IMR-90 (cell line): ENCODE results near the gene AUNIP. TPM values are rescaled to one million over a fixed set of nuclear protein-coding genes. Genes with fewer than 3 reads are reported as not detected.

ENCODE experiments used
- ATAC-seq: fragments of 200-7000 bp; cut with Tn5 transposase; 2 replicates; pipeline ENCODE4 v1.9.1; 2020; ENCODE audit warnings: low read depth, mild to moderate bottlenecking, moderate library complexity
- BruUV-seq: library from RNA; stranded (reverse); fragments of 400-500 nt; replicated peaks from 2 replicates; lab custom pipeline; 2021; lab: Mats Ljungman, UMichigan
- CTCF ChIA-PET: fragments of 300-600 bp; formaldehyde crosslinking; extraction: SDS; loops from one replicate; lab custom pipeline; 2021; ENCODE audit warnings: antibody characterized with exemption; lab: Yijun Ruan, JAX
- POLR2A ChIA-PET: fragments of 300-600 bp; sonication (Branson Sonifier 250); formaldehyde crosslinking; loops from one replicate; lab custom pipeline; 2022; ENCODE audit warnings: antibody characterized with exemption; ENCODE audit not compliant: unreplicated experiment; lab: Charles Lee
- DNase-seq: peaks from one replicate; pipeline ENCODE4 v3.0.0; 2013
- H2AFZ ChIP-seq: replicated peaks from 2 replicates; pipeline ENCODE3; 2013; ENCODE audit warnings: low read length, mild to moderate bottlenecking; ENCODE audit not compliant: poor library complexity
- H2AK5ac ChIP-seq: 2 replicates; pipeline ENCODE4 v1.6.1; 2013; ENCODE audit warnings: low read depth, low read length, inconsistent platforms
- H2AK9ac ChIP-seq: replicated peaks from 2 replicates; pipeline ENCODE3; 2013; ENCODE audit warnings: mild to moderate bottlenecking, low read depth, low read length, moderate library complexity; ENCODE audit not compliant: poor library complexity
- H2BK120ac ChIP-seq: 2 replicates; pipeline ENCODE4 v1.6.1; 2013; ENCODE audit warnings: low read depth, low read length, inconsistent platforms
- H2BK15ac ChIP-seq: 3 replicates; pipeline ENCODE4 v1.6.1; 2013; ENCODE audit warnings: low read depth, low read length, inconsistent platforms
- H2BK20ac ChIP-seq: 2 replicates; pipeline ENCODE4 v1.6.1; 2013; ENCODE audit warnings: low read depth, mild to moderate bottlenecking, inconsistent platforms, low read length, moderate library complexity
- H2BK5ac ChIP-seq: 2 replicates; pipeline ENCODE4 v1.6.1; 2013; ENCODE audit warnings: mild to moderate bottlenecking, low read depth, low read length, inconsistent platforms; ENCODE audit not compliant: poor library complexity, severe bottlenecking
- H3K14ac ChIP-seq: replicated peaks from 2 replicates; pipeline ENCODE4 v1.6.1; 2013; ENCODE audit warnings: low read depth, low read length, inconsistent platforms
- H3K18ac ChIP-seq: 2 replicates; pipeline ENCODE4 v1.6.1; 2013; ENCODE audit warnings: low read depth, low read length, control low read depth
- H3K23ac ChIP-seq: 2 replicates; pipeline ENCODE4 v1.6.1; 2013; ENCODE audit warnings: low read depth, low read length, inconsistent platforms
- H3K27ac ChIP-seq: 2 replicates; pipeline ENCODE4 v1.5.1; 2013; ENCODE audit warnings: mild to moderate bottlenecking, control low read depth, low read length; ENCODE audit not compliant: insufficient read depth
- H3K27me3 ChIP-seq: 2 replicates; pipeline ENCODE4 v1.6.1; 2013; ENCODE audit warnings: low read length; ENCODE audit not compliant: control insufficient read depth, insufficient read depth
- H3K36me3 ChIP-seq: 2 replicates; pipeline ENCODE4 v1.6.1; 2013; ENCODE audit warnings: low read length, mixed read lengths; ENCODE audit not compliant: control insufficient read depth, insufficient read depth
- H3K4ac ChIP-seq: 2 replicates; pipeline ENCODE4 v1.6.1; 2013; ENCODE audit warnings: low read depth, low read length, inconsistent platforms
- H3K4me1 ChIP-seq: 2 replicates; pipeline ENCODE4 v1.6.1; 2013; ENCODE audit warnings: low read length, mixed read lengths; ENCODE audit not compliant: control insufficient read depth, insufficient read depth
- H3K4me2 ChIP-seq: 2 replicates; pipeline ENCODE4 v1.6.1; 2013; ENCODE audit warnings: low read depth, mild to moderate bottlenecking, control low read depth, low read length, moderate library complexity
- H3K4me3 ChIP-seq: 2 replicates; pipeline ENCODE4 v1.5.1; 2013; ENCODE audit warnings: low read depth, mild to moderate bottlenecking, control low read depth, low read length, moderate library complexity; ENCODE audit not compliant: insufficient read depth
- H3K56ac ChIP-seq: 2 replicates; pipeline ENCODE4 v1.6.1; 2013; ENCODE audit warnings: low read length, inconsistent platforms; ENCODE audit not compliant: insufficient read depth; ENCODE audit errors: extremely low read depth
- H3K79me1 ChIP-seq, 2 experiments: 2 replicates each; pipeline ENCODE4 v1.6.1; 2013; ENCODE audit warnings: low read length in 2 of 2, inconsistent platforms in 1 of 2, low read depth in 1 of 2
- H3K9ac ChIP-seq: 2 replicates; pipeline ENCODE4 v1.6.1; 2013; ENCODE audit warnings: low read depth, low read length, control low read depth
- H3K9me1 ChIP-seq: 2 replicates; pipeline ENCODE4 v1.6.1; 2013; ENCODE audit warnings: low read length, inconsistent platforms; ENCODE audit not compliant: insufficient read depth
- H3K9me3 ChIP-seq: 2 replicates; pipeline ENCODE4 v1.6.1; 2013; ENCODE audit warnings: low read length; ENCODE audit not compliant: control insufficient read depth, insufficient read depth
- H4K20me1 ChIP-seq: 2 replicates; pipeline ENCODE4 v1.6.1; 2013; ENCODE audit warnings: low read length, inconsistent platforms; ENCODE audit not compliant: insufficient read depth
- H4K5ac ChIP-seq: 2 replicates; pipeline ENCODE4 v1.6.1; 2013; ENCODE audit warnings: mild to moderate bottlenecking, low read depth, low read length, control low read depth
- H4K8ac ChIP-seq, 2 experiments: 2 replicates each; pipeline ENCODE4 v1.6.1; 2013; ENCODE audit warnings: low read depth in 2 of 2, low read length in 2 of 2, control low read depth in 1 of 2, inconsistent platforms in 1 of 2
- H4K91ac ChIP-seq: 2 replicates; pipeline ENCODE4 v1.6.1; 2013; ENCODE audit warnings: low read depth, low read length, inconsistent platforms; ENCODE audit not compliant: insufficient read depth
- CEBPB ChIP-seq: IDR thresholded peaks from 2 replicates; pipeline ENCODE4 v1.6.1; 2012; ENCODE audit warnings: low read depth, low read length, improper control_type of control experiment
- CHD1 ChIP-seq: IDR thresholded peaks from 2 replicates; pipeline ENCODE4 v1.6.1; 2012; ENCODE audit warnings: low read depth, low read length, improper control_type of control experiment
- ELK1 ChIP-seq: fragments of 150-350 bp; IDR thresholded peaks from 2 replicates; pipeline ENCODE4 v1.6.1; 2016; ENCODE audit warnings: low read depth, mild to moderate bottlenecking, low read length, moderate library complexity, borderline replicate concordance
- FOS ChIP-seq: fragments of 150-350 bp; IDR thresholded peaks from 2 replicates; pipeline ENCODE4 v1.6.1; 2016; ENCODE audit warnings: low read depth, low read length
- NFE2L2 ChIP-seq: fragments of 150-350 bp; IDR thresholded peaks from 2 replicates; pipeline ENCODE4 v1.6.1; 2016; ENCODE audit warnings: low read depth, mild to moderate bottlenecking, low read length
- SMC3 ChIP-seq: fragments of 150-350 bp; IDR thresholded peaks from 2 replicates; pipeline ENCODE4 v1.6.1; 2016; ENCODE audit warnings: low read depth, mild to moderate bottlenecking, antibody characterized with exemption, low read length, moderate library complexity
- USF2 ChIP-seq: fragments of 150-350 bp; IDR thresholded peaks from 2 replicates; pipeline ENCODE4 v1.6.1; 2017; ENCODE audit warnings: mild to moderate bottlenecking, antibody characterized with exemption, low read length, low read depth
- WGBS, 2 experiments: methylation state at CpG; one replicate each; pipeline versions ENCODE4 v1.1.5 to v1.1.7; 2013; ENCODE audit warnings: missing lambda C conversion rate in 2 of 2; ENCODE audit not compliant: insufficient read length in 1 of 2; ENCODE audit errors: extremely low coverage in 2 of 2; 5-methylcytosine and 5-hydroxymethylcytosine counted together
- dilution Hi-C: fragments of 300-500 bp; cut with HindIII; formaldehyde crosslinking; loops from one replicate; pipeline ENCODE4 v1.14.3; 2018; ENCODE audit warnings: low sequenced_read_pairs; ENCODE audit not compliant: unreplicated experiment
- in situ Hi-C: fragments of 300-500 bp; cut with MboI; formaldehyde crosslinking; loops from 3 replicates; pipeline ENCODE4 v1.14.3; 2019; ENCODE audit warnings: low sequenced_read_pairs, inconsistent platforms, mixed read lengths
- intact Hi-C: fragments of 100-400 bp; cut with micrococcal nuclease; formaldehyde crosslinking; loops from 2 replicates; pipeline ENCODE4 v1.10.0; 2022
- polyA plus RNA-seq, 3 experiments: library from polyadenylated mRNA; depleted of rRNA; stranded (reverse); fragments of >200 nt; gene quantifications; 2 replicates each; pipeline ENCODE4 v1.2.3, GENCODE V29; 2012; ENCODE audit warnings: low replicate concordance in 1 of 3
- total RNA-seq: library from RNA; depleted of rRNA; stranded (reverse); fragments of >200 nt; gene quantifications from 2 replicates; pipeline ENCODE4 v1.2.3, GENCODE V29; 2012

The AUNIP gene
- total and polyA plus RNA-seq, 2 of the 4 experiments (the other 2 are of a cell fraction), result 2.4 to 5.0 TPM

GRCh38 chr1:25831569-25832196, 27.6 kb downstream of the AUNIP start:
- ChIA-PET POLR2A (no interaction called here), CTCF (no interaction called here)
- no peak overlapping the region for H2BK120ac ChIP-seq
- DNase-seq (no peak), ATAC-seq (no peak)
- H3K4ac ChIP-seq, result no peak overlapping the region
- H3K4me3 ChIP-seq, result no peak overlapping the region
- no peak overlapping the region for H2BK20ac ChIP-seq
- no peaks in the 10 kb centered on the region for H3K27me3 ChIP-seq
- dilution Hi-C loops (no loop called here), intact Hi-C loops (no loop called here), in situ Hi-C loops (no loop called here)
- no peaks in the 10 kb centered on the region for H3K4me1 ChIP-seq
- peaks cover 4 to 10% of the 10 kb centered on the region in 2 experiments for H3K79me1 ChIP-seq
- H4K5ac ChIP-seq, result no peak overlapping the region
- no peak overlapping the region for H2AFZ ChIP-seq
- no peak overlapping the region for H3K23ac ChIP-seq
- no peak overlapping the region for H3K18ac ChIP-seq
- H3K27ac ChIP-seq, result no peak overlapping the region
- H4K20me1 ChIP-seq, result no peaks in the 10 kb centered on the region
- no peak overlapping the region for H3K56ac ChIP-seq
- no peak overlapping the region for H2AK5ac ChIP-seq
- no peaks in the 10 kb centered on the region for H3K9me3 ChIP-seq
- H4K8ac ChIP-seq, result no peak overlapping the region
- no peak overlapping the region for H3K14ac ChIP-seq
- no peak overlapping the region for H2AK9ac ChIP-seq
- H3K9ac ChIP-seq, result no peak overlapping the region
- no CpG with 5 or more reads among the region's 5 CpGs for WGBS, 2 experiments
- peaks cover 56% of the 10 kb centered on the region for H3K36me3 ChIP-seq
- H2BK15ac ChIP-seq, result no peak overlapping the region
- no peak overlapping the region for H2BK5ac ChIP-seq
- no peak overlapping the region for H3K4me2 ChIP-seq
- no peak overlapping the region for H4K91ac ChIP-seq
- TF ChIP-seq FOS (no peak), SMC3 (no peak), USF2 (no peak), ELK1 (no peak), CEBPB (no peak), NFE2L2 (no peak), CHD1 (no peak)
- BruUV-seq, result no TSS peak
- H3K9me1 ChIP-seq, result no peaks in the 10 kb centered on the region; the same call in 1 of the 2 replicates
